ENCODE measurements around the gene ENO3.

DNA sequence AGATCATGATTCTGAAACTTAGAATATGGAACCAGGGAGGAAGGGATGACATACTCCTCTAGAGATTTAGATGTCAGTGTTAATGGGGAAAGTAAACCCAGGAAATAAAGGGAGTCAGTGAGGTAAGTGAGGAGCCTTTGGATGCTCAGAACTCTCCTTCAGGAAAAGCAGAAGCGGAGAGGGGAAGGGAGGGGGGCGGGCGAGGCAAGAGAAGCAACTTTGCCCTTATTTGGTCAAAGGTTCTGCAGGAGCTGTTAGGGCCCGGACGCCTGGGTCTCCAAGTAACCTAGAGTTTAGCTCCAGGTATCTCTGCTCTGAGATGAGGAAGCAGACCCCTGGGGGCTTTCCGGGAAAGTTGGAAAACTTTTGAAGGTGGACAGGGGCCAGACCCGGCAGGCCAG lies 3.9 kb upstream of the ENO3 start:
- no peak for TF ChIP-seq POLR2A (IDR thresholded peaks at IDR 0.05)
- no peak for TF ChIP-seq CTCF (IDR thresholded peaks at IDR 0.05 in 4 of 5, conservative IDR thresholded peaks at IDR 0.05 in 1 of 5)

Data from gastrocnemius medialis (tissue), 4 donors.